Heart left ventricle (tissue), 16 donors: ENCODE results near the gene HSPA4. TPM values are rescaled to one million over a fixed set of nuclear protein-coding genes. Genes with fewer than 3 reads are reported as not detected.

Experiments used
- ATAC-seq, 4 donors: fragments of 200-7000 bp; cut with Tn5 transposase; one replicate each; pipeline ENCODE4 v1.9.1; 2020 to 2022; ENCODE audit warnings: moderate library complexity in 4 of 4, mild to moderate bottlenecking in 3 of 4, moderate number of reproducible peaks in 1 of 4
- DNase-seq, 5 donors: peaks; one replicate each; pipeline ENCODE4 v3.0.0-alpha.2; 2020
- H3K27ac ChIP-seq, 12 donors: fragments of 200-600 bp; sonication (generic) in 4 of 12; one replicate each; pipeline versions ENCODE4 v1.5.0 to v1.8.0; 2016 to 2022; ENCODE audit warnings: mild to moderate bottlenecking in 2 of 12
- H3K27me3 ChIP-seq, 9 donors: fragments of 200-600 bp; sonication (generic) in 2 of 9; one replicate each; pipeline versions ENCODE4 v1.5.1 to v1.8.0; 2016 to 2022; ENCODE audit warnings: mild to moderate bottlenecking in 3 of 9
- H3K36me3 ChIP-seq, 9 donors: fragments of 200-600 bp; sonication (generic) in 2 of 9; one replicate each; pipeline versions ENCODE4 v1.5.0 to v1.8.0; 2018 to 2022; ENCODE audit warnings: mild to moderate bottlenecking in 2 of 9
- H3K4me1 ChIP-seq, 12 donors: fragments of 200-600 bp; sonication (generic) in 4 of 12; one replicate each; pipeline versions ENCODE4 v1.5.0 to v1.8.0; 2016 to 2022; ENCODE audit warnings: mild to moderate bottlenecking in 3 of 12
- H3K4me3 ChIP-seq, 12 donors: fragments of 200-600 bp; sonication (generic) in 4 of 12; one replicate each; pipeline versions ENCODE4 v1.5.0 to v1.8.0; 2017 to 2022; ENCODE audit warnings: mild to moderate bottlenecking in 9 of 12, moderate library complexity in 4 of 12
- H3K9me3 ChIP-seq, 12 donors: fragments of 200-600 bp; sonication (generic) in 4 of 12; one replicate each; pipeline versions ENCODE4 v1.5.0 to v1.8.0; 2016 to 2022; ENCODE audit warnings: mild to moderate bottlenecking in 1 of 12
- POLR2A ChIP-seq, 2 donors: fragments of 450-650 bp; IDR thresholded peaks; one replicate each; pipeline ENCODE4 v1.6.1; 2017; ENCODE audit warnings: antibody characterized with exemption in 2 of 2, mild to moderate bottlenecking in 2 of 2, moderate library complexity in 2 of 2
- WGBS, 4 donors: extraction: QIAGEN DNeasy Blood & Tissue Kit in 2 of 4; methylation state at CpG; one replicate each; pipeline versions ENCODE4 v1.1.5 to v1.1.7; 2013 to 2018; 5-methylcytosine and 5-hydroxymethylcytosine counted together
- intact Hi-C, 10 donors: fragments of 100-400 bp; cut with DNase I; formaldehyde crosslinking; loops; one replicate each; pipeline versions ENCODE4 v1.11.1 to v1.14.2; 2022
- polyA plus RNA-seq, 2 donors: library from polyadenylated mRNA; stranded (reverse); fragments of 200-250 nt; gene quantifications; one replicate each; pipeline ENCODE4 v1.2.3, GENCODE V29; 2013
- total RNA-seq, 9 donors: library from RNA; depleted of rRNA in 2 of 9; stranded (reverse); fragments of >200 nt in 2 of 9; fragmentation: NEBNext Ultra II Directional in 3 of 9; extraction: Animal tissue kit (Norgen Biotek cat#: 25700) in 3 of 9; gene quantifications; one replicate each; pipeline versions ENCODE4 v1.1.0 to v1.2.4, GENCODE V29; 2016 to 2023
- TF ChIP-seq, protein P1 (sequence below), 12 donors: fragments of 200-600 bp; sonication (generic) in 4 of 12; IDR thresholded peaks; one replicate each; pipeline versions ENCODE4 v1.5.0 to v1.8.0; 2018 to 2022; ENCODE audit warnings: antibody characterized with exemption in 12 of 12, mild to moderate bottlenecking in 5 of 12
- donor health status: ischemic (EF 13 %, LVEDD 7.1; RV severe dilation, severe dysfunction).
- donor health status: healthy with polysubstance abuse.
- donor health status: DM: no; HTN: yes; CAD: no.
- donor health status: DM: no; HTN: no; CAD: no.
- donor health status: ischemic (EF 25% LVEDD 6.9; RV normal size, moderate dysfunction).
- donor health status: ischemic (EF 25% LVEDD 5.7; RV mildly dilated, moderate dysfunction).
- donor health status: healthy.
- donor health status: DM: yes; HTN: yes; CAD: no.
- donor health status: ischemic (EF 35%, LVEDD 5.7; RV mildly dilated, moderate dysfunction).
- donor health status: nonischemic (EF 11% LVEDD 7.7; RV severe dilation, severe dysfunction).
- donor health status: DM: yes; HTN: yes; CAD: no.
- donor health status: PGD.
- donor health status: ischemic (EF 29% LVEDD 5.4; RV normal size, mild dysfunction).
- donor health status: nonischemic (EF 23%, LVEDD 6.1; RV moderate dilation, normal function).

HSPA4 gene
- total and polyA plus RNA-seq, 11 donors = 57.5 to 132 (median 98.5) TPM

DNA sequence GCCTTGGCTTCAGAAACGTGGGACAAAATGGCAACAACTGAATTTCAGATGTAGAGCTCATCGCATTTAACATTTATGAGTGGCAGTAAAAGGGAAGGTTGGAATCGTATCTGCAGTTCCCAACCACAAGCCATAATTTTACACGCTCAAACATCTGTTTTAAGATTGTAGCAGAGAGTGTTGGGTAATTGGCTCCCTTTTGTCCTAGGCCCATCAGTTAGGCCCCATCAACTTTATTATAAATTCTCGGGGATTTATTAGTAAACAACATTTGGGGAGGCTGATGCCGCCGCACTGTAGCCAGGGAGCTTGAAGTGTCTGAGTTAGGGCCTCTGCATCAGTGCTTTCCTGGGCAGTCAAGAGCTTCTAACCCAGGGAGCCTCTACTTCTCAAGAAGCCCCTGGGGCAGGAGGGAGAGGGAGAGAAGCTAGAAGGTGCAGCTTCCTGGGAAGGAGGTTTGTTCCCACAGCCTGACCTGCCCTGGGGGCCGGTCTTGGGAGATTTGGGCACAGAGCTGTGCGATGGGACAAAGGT lies 66.2 kb downstream of the HSPA4 start:
- Histone ChIP-seq H3K27me3 (no peaks in the 10 kb centered on the region), H3K4me1 (no peaks in the 10 kb centered on the region), H3K27ac (no peak overlapping the region), H3K9me3 (no peaks in the 10 kb centered on the region), H3K36me3 (no peaks in the 10 kb centered on the region), H3K4me3 (no peak overlapping the region)
- 93 to 96% (median 95%) methylated on average over 9 of the region's 9 CpGs for WGBS, 4 donors
- intact Hi-C loops = loop anchor here in 6 of 10 donors (10.0 kb wide), 4 partner anchors 167 to 827 kb away; partner anchors contain the start of gene FSTL4 (in 1 of the 6)
- DNase-seq (no peak), ATAC-seq (no peak)
- TF ChIP-seq POLR2A (IDR thresholded peaks at IDR 0.05) = no peak
- TF ChIP-seq, protein P1, sequence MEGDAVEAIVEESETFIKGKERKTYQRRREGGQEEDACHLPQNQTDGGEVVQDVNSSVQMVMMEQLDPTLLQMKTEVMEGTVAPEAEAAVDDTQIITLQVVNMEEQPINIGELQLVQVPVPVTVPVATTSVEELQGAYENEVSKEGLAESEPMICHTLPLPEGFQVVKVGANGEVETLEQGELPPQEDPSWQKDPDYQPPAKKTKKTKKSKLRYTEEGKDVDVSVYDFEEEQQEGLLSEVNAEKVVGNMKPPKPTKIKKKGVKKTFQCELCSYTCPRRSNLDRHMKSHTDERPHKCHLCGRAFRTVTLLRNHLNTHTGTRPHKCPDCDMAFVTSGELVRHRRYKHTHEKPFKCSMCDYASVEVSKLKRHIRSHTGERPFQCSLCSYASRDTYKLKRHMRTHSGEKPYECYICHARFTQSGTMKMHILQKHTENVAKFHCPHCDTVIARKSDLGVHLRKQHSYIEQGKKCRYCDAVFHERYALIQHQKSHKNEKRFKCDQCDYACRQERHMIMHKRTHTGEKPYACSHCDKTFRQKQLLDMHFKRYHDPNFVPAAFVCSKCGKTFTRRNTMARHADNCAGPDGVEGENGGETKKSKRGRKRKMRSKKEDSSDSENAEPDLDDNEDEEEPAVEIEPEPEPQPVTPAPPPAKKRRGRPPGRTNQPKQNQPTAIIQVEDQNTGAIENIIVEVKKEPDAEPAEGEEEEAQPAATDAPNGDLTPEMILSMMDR (IDR thresholded peaks at IDR 0.05) = no peak

DNA sequence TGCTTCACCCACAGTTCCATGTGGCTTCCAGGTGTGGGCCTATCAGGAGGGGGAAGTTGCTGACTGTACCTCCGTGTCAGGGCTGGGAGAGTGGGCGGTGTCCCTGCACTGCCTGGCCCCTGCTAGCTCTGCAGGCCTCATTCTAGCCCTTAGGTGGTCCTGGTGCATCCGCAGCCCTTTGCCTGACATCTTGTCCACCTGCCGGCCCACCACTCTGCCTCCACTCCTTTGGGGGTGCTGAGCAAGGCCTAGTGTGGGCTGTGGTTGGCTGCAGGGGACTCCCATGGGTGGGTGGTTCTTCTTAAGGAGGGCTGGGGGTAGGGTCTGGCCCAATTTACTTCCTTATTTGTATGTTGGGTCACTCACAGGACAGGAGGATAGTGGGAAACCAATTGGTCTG lies 66.9 kb downstream of the HSPA4 start:
- intact Hi-C loops = loop anchor here in 6 of 10 donors (10.0 kb wide), 4 partner anchors 166 to 826 kb away; partner anchors contain the start of gene FSTL4 (in 1 of the 6)
- no peaks in the 10 kb centered on the region for H3K36me3 ChIP-seq
- no peak overlapping the region for H3K4me3 ChIP-seq
- ATAC-seq (no peak), DNase-seq (no peak)
- no peaks in the 10 kb centered on the region for H3K27me3 ChIP-seq
- H3K27ac ChIP-seq = no peak overlapping the region
- no peaks in the 10 kb centered on the region for H3K4me1 ChIP-seq
- 76 to 83% (median 81%) methylated on average over 4 of the region's 4 CpGs for WGBS, 4 donors
- no peak for TF ChIP-seq POLR2A (IDR thresholded peaks at IDR 0.05)
- TF ChIP-seq, protein P1 (IDR thresholded peaks at IDR 0.05) = no peak
- H3K9me3 ChIP-seq = no peaks in the 10 kb centered on the region

DNA sequence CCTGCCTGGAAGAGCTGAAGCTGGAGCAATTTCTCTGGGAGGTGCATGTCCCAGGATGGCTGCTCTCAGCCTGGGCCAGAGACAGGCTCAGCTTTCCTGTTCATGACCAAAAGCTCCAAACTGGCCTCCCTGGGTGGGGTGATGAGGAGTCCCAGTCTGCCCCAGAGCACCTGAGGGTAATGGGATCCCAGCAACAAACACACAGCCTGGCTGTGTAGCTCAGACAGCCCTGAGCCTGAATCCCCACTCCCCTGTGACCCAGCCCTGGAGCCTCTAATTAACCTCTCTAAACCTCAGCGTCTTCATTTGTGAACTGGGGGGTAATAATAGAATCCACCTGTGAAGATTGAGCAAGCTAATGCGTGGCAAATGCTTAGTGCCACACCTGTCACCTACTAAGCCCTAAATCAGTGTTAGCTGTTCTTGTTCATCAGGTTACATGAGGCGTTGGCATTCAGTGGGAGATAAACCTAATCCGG lies 67.5 kb downstream of the HSPA4 start:
- 76 to 91% (median 84%) methylated on average over 4 of the region's 4 CpGs for WGBS, 4 donors
- Histone ChIP-seq H3K36me3 (no peaks in the 10 kb centered on the region), H3K4me1 (no peaks in the 10 kb centered on the region), H3K27ac (no peak overlapping the region), H3K27me3 (no peaks in the 10 kb centered on the region), H3K9me3 (no peaks in the 10 kb centered on the region), H3K4me3 (no peak overlapping the region)
- intact Hi-C loops = loop anchor here in 6 of 10 donors (10.0 kb wide), 4 partner anchors 166 to 826 kb away; partner anchors contain the start of gene FSTL4 (in 1 of the 6)
- no peak for TF ChIP-seq POLR2A (IDR thresholded peaks at IDR 0.05)
- TF ChIP-seq, protein P1 (IDR thresholded peaks at IDR 0.05) = no peak
- ATAC-seq (no peak), DNase-seq (no peak)

DNA sequence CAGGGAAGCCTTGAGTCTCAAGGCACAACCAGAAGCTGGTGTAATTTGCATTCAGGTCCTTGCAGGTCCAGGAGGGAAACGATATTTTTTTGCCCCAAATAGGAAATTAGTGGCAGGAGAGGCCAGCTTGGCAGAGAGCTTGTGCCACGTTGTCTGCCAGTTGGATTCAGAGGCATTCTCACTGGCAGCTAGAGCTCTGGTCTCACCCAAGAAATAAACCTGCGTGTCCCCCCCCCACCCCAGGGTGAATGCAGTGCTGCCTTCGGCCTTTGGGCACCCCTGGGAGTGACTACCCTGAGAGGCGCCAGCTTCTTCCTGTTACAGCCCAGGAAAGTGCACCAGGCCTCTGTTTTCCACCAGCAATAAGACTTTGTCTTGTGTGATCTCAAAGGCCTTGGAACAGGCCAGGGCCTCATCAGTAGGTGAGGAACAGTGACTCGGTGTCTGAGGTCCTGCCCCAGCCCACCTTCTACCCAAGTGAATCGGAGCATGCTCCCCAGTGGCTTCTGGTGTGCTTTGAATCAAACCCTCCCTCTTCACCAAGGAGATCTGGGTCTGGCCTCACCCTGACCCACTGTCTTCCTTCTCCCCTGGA lies 68.4 kb downstream of the HSPA4 start:
- Histone ChIP-seq H3K27ac (no peak overlapping the region), H3K9me3 (no peaks in the 10 kb centered on the region), H3K27me3 (no peaks in the 10 kb centered on the region), H3K36me3 (no peaks in the 10 kb centered on the region), H3K4me1 (no peaks in the 10 kb centered on the region), H3K4me3 (no peak overlapping the region)
- TF ChIP-seq POLR2A (IDR thresholded peaks at IDR 0.05) = no peak
- TF ChIP-seq, protein P1 (IDR thresholded peaks at IDR 0.05) = no peak
- 54 to 84% (median 72%) methylated on average over 6 to 7 of the region's 7 CpGs for WGBS, 4 donors
- intact Hi-C loops = loop anchor here in 1 of 10 donors (10.0 kb wide), 1 partner anchor 125 kb away; no protein-coding TSS in a partner anchor
- no peak for DNase-seq
- no peak for ATAC-seq
